GM23338 (cell line): ENCODE results near the gene LRRC4B. TPM values are rescaled to one million over a fixed set of nuclear protein-coding genes. Genes with fewer than 3 reads are reported as not detected.

Experiments used
- ATAC-seq: fragments of 200-7000 bp; cut with Tn5 transposase; 3 replicates; pipeline ENCODE4 v1.9.1; 2020
- DNase-seq: peaks from one replicate; pipeline ENCODE4 v3.0.0-alpha.2; 2015; ENCODE audit warnings: low spot score
- H2AFZ ChIP-seq: fragments of 200-600 bp; sonication (generic); 2 replicates; pipeline ENCODE4 v1.8.0; 2016; ENCODE audit warnings: antibody characterized with exemption, mild to moderate bottlenecking, moderate library complexity
- H3F3A ChIP-seq: fragments of 200-600 bp; sonication (generic); replicated peaks from 2 replicates; pipeline ENCODE4 v1.8.0; 2017; ENCODE audit warnings: antibody characterized with exemption, mixed run types, low read depth
- H3K27ac ChIP-seq: fragments of 200-600 bp; sonication (generic); 2 replicates; pipeline ENCODE4 v1.6.1; 2016; ENCODE audit warnings: low read depth
- H3K27me3 ChIP-seq: fragments of 200-600 bp; sonication (generic); 2 replicates; pipeline ENCODE4 v1.8.0; 2016; ENCODE audit warnings: mild to moderate bottlenecking, mixed run types, moderate library complexity; ENCODE audit not compliant: insufficient read depth
- H3K36me3 ChIP-seq: fragments of 200-600 bp; sonication (generic); 2 replicates; pipeline ENCODE4 v1.8.0; 2016; ENCODE audit warnings: mild to moderate bottlenecking; ENCODE audit not compliant: insufficient read depth
- H3K4me1 ChIP-seq: fragments of 200-600 bp; sonication (generic); 2 replicates; pipeline ENCODE4 v1.8.0; 2016; ENCODE audit warnings: mild to moderate bottlenecking, moderate library complexity; ENCODE audit not compliant: insufficient read depth
- H3K4me2 ChIP-seq: fragments of 200-600 bp; sonication (generic); 2 replicates; pipeline ENCODE4 v1.7.1; 2017; ENCODE audit warnings: mixed run types
- H3K4me3 ChIP-seq: fragments of 200-600 bp; sonication (generic); 2 replicates; pipeline ENCODE4 v1.6.1; 2016; ENCODE audit warnings: mixed run types
- H3K79me2 ChIP-seq: fragments of 200-600 bp; sonication (generic); replicated peaks from 2 replicates; pipeline ENCODE4 v1.8.0; 2017; ENCODE audit warnings: mild to moderate bottlenecking; ENCODE audit not compliant: insufficient read depth
- H3K9me2 ChIP-seq: fragments of 200-600 bp; sonication (generic); 2 replicates; pipeline ENCODE4 v1.8.0; 2017; ENCODE audit not compliant: insufficient read depth
- H4K20me1 ChIP-seq: fragments of 200-600 bp; sonication (generic); replicated peaks from 2 replicates; pipeline ENCODE4 v1.8.0; 2017; ENCODE audit warnings: mild to moderate bottlenecking; ENCODE audit not compliant: insufficient read depth
- H3K27ac Mint-ChIP-seq: 2 replicates; pipeline ENCODE4 v1.8.0; 2020; ENCODE audit warnings: inconsistent platforms, mild to moderate bottlenecking, moderate library complexity, mixed read lengths
- H3K27me3 Mint-ChIP-seq: 3 replicates; pipeline ENCODE4 v1.8.0; 2022; ENCODE audit warnings: low read depth, mild to moderate bottlenecking, moderate library complexity, mixed read lengths, inconsistent platforms; ENCODE audit not compliant: insufficient read depth, poor library complexity
- H3K36me3 Mint-ChIP-seq: 3 replicates; pipeline ENCODE4 v1.8.0; 2021; ENCODE audit warnings: low read depth, mild to moderate bottlenecking, inconsistent platforms, moderate library complexity, mixed read lengths
- H3K4me1 Mint-ChIP-seq: 3 replicates; pipeline ENCODE4 v1.8.0; 2020; ENCODE audit warnings: mild to moderate bottlenecking, inconsistent platforms, mixed read lengths
- H3K4me3 Mint-ChIP-seq: 3 replicates; pipeline ENCODE4 v1.8.0; 2021; ENCODE audit warnings: moderate library complexity, mild to moderate bottlenecking, inconsistent platforms, mixed read lengths
- H3K9me3 Mint-ChIP-seq: 3 replicates; pipeline ENCODE4 v1.8.0; 2020; ENCODE audit warnings: moderate library complexity, mild to moderate bottlenecking, inconsistent platforms, mixed read lengths
- CREB1 ChIP-seq: fragments of 250-450 bp; sonication (Bioruptor Pico); IDR thresholded peaks from 2 replicates; pipeline ENCODE4 v1.5.0; 2020; ENCODE audit warnings: low read depth, mild to moderate bottlenecking, moderate library complexity
- CTCF ChIP-seq, 2 experiments: fragments of 200-600 bp in 1 of 2; sonication (generic) in 1 of 2; conservative IDR thresholded peaks; 2 replicates each; pipeline versions ENCODE4 v1.5.1 to v1.6.1; 2016 to 2017; ENCODE audit warnings: antibody characterized with exemption in 2 of 2, low read depth in 2 of 2, mild to moderate bottlenecking in 2 of 2, moderate library complexity in 1 of 2
- EZH2 ChIP-seq: fragments of 200-600 bp; sonication (generic); IDR thresholded peaks from one replicate; pipeline ENCODE4 v1.8.0; 2017; ENCODE audit warnings: antibody characterized with exemption, mild to moderate bottlenecking, low read depth; ENCODE audit not compliant: unreplicated experiment
- EZH2phosphoT487 ChIP-seq: fragments of 200-600 bp; sonication (generic); IDR thresholded peaks from one replicate; pipeline ENCODE4 v1.8.1; 2018; ENCODE audit warnings: antibody characterized with exemption; ENCODE audit not compliant: unreplicated experiment
- JUNB ChIP-seq: IDR thresholded peaks from one replicate; pipeline ENCODE4 v1.6.1; 2016; ENCODE audit warnings: antibody characterized with exemption; ENCODE audit not compliant: unreplicated experiment
- NANOG ChIP-seq: IDR thresholded peaks from 2 replicates; pipeline ENCODE4 v1.6.1; 2016; ENCODE audit warnings: antibody characterized with exemption, borderline replicate concordance
- POLR2AphosphoS5 ChIP-seq: IDR thresholded peaks from 2 replicates; pipeline ENCODE4 v1.6.1; 2016; ENCODE audit warnings: antibody characterized with exemption, low read depth
- STAT1 ChIP-seq: IDR thresholded peaks from one replicate; pipeline ENCODE4 v1.6.1; 2016; ENCODE audit warnings: antibody characterized with exemption; ENCODE audit not compliant: unreplicated experiment
- polyA plus RNA-seq: library from polyadenylated mRNA; unstranded; fragments of >200 nt; fragmentation: Nextera tagmentation; extraction: Ambion mirVana; gene quantifications from 2 replicates; pipeline ENCODE4 v1.2.1, GENCODE V29; 2016
- total RNA-seq: library from RNA; depleted of rRNA; stranded (reverse); fragments of >200 nt; shearing (Covaris generic); gene quantifications from 2 replicates; pipeline ENCODE4 v1.2.3, GENCODE V29; 2014
- TF ChIP-seq, protein P1 (sequence below): IDR thresholded peaks from 2 replicates; pipeline ENCODE4 v1.6.1; 2016; ENCODE audit warnings: antibody characterized with exemption
- TF ChIP-seq, protein P2 (sequence below): fragments of 250-450 bp; sonication (Bioruptor Pico); IDR thresholded peaks from 2 replicates; pipeline ENCODE4 v1.5.0; 2020; ENCODE audit warnings: mild to moderate bottlenecking, moderate library complexity

Gene LRRC4B
- total and polyA plus RNA-seq, 2 experiments from 2014 or later: 2.0 to 13.2 TPM

DNA sequence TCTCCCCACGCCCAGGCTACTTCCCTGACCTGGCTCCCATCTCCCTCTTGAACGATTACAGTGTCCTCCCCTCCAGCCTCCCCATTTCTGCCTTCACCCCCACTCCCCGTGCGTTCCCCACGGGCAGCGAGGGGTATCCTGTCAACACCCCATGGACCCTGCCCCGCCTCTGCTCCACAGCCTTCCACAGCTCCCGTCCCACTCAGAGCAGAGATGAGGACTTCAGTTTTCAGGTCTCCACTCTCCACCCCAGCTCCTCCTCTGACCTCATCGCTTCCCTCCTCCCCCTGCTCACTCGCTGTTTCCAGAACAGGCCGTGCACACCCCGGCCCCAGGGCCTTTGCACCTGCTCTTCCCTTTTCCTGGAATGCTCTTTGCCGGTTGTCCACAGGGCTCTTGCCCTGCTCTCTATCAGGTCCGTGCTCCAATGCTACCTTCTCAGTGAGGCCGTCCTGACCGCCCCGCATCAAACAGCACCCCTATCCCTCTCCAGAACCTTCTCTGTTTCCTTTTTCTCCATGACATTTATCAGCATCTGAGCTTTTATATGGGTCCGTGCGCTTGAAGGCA, 15.0 kb downstream of the LRRC4B start:
- no peak overlapping the region; the same call in 2 of the 3 replicates for H3K4me3 Mint-ChIP-seq
- Histone ChIP-seq H3K9me2 (no peaks in the 10 kb centered on the region), H3K27ac (no peak overlapping the region), H3K4me1 (peaks cover 3% of the 10 kb centered on the region; the same call in 1 of the 2 replicates), H2AFZ (no peak overlapping the region), H3K79me2 (no peaks in the 10 kb centered on the region), H4K20me1 (no peaks in the 10 kb centered on the region), H3K4me2 (no peak overlapping the region), H3K27me3 (peaks cover 69% of the 10 kb centered on the region), H3K4me3 (no peak overlapping the region), H3K36me3 (no peaks in the 10 kb centered on the region), H3F3A (no peaks in the 10 kb centered on the region)
- H3K27me3 Mint-ChIP-seq: peaks cover 11% of the 10 kb centered on the region
- H3K9me3 Mint-ChIP-seq: peaks cover 88% of the 10 kb centered on the region
- TF ChIP-seq STAT1 (no peak), CTCF (conservative IDR thresholded peaks at IDR 0.05; ENCODE audit: low read depth in 2 of 2) (no peak), EZH2phosphoT487 (no peak)
- peaks cover 35% of the 10 kb centered on the region for H3K36me3 Mint-ChIP-seq
- H3K27ac Mint-ChIP-seq: no peak overlapping the region
- DNase-seq: no peak
- no peaks in the 10 kb centered on the region for H3K4me1 Mint-ChIP-seq
- no peak for ATAC-seq

GRCh38 chr19:50552540-50552939, 15.7 kb downstream of the LRRC4B start:
- DNase-seq: no peak
- Histone ChIP-seq H3K9me2 (no peaks in the 10 kb centered on the region), H3K36me3 (no peaks in the 10 kb centered on the region), H3K27me3 (peaks cover 66% of the 10 kb centered on the region), H4K20me1 (no peaks in the 10 kb centered on the region), H3K27ac (no peak overlapping the region), H3K4me1 (peaks cover 6% of the 10 kb centered on the region), H3K4me2 (no peak overlapping the region), H3K4me3 (no peak overlapping the region), H3K79me2 (no peaks in the 10 kb centered on the region), H3F3A (no peaks in the 10 kb centered on the region), H2AFZ (no peak overlapping the region)
- H3K9me3 Mint-ChIP-seq: peaks cover 86% of the 10 kb centered on the region
- no peak overlapping the region for H3K27ac Mint-ChIP-seq
- no peak for ATAC-seq
- H3K27me3 Mint-ChIP-seq: peaks cover 11% of the 10 kb centered on the region
- no peak overlapping the region for H3K4me3 Mint-ChIP-seq
- H3K36me3 Mint-ChIP-seq: peaks cover 34% of the 10 kb centered on the region
- no peaks in the 10 kb centered on the region for H3K4me1 Mint-ChIP-seq
- no peak for TF ChIP-seq EZH2
- TF ChIP-seq, protein P1, sequence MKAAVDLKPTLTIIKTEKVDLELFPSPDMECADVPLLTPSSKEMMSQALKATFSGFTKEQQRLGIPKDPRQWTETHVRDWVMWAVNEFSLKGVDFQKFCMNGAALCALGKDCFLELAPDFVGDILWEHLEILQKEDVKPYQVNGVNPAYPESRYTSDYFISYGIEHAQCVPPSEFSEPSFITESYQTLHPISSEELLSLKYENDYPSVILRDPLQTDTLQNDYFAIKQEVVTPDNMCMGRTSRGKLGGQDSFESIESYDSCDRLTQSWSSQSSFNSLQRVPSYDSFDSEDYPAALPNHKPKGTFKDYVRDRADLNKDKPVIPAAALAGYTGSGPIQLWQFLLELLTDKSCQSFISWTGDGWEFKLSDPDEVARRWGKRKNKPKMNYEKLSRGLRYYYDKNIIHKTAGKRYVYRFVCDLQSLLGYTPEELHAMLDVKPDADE: no peak
- no peak for TF ChIP-seq STAT1
- TF ChIP-seq CTCF (conservative IDR thresholded peaks at IDR 0.05; ENCODE audit: low read depth in 2 of 2): no peak
- no peak for TF ChIP-seq JUNB
- TF ChIP-seq, protein P2, sequence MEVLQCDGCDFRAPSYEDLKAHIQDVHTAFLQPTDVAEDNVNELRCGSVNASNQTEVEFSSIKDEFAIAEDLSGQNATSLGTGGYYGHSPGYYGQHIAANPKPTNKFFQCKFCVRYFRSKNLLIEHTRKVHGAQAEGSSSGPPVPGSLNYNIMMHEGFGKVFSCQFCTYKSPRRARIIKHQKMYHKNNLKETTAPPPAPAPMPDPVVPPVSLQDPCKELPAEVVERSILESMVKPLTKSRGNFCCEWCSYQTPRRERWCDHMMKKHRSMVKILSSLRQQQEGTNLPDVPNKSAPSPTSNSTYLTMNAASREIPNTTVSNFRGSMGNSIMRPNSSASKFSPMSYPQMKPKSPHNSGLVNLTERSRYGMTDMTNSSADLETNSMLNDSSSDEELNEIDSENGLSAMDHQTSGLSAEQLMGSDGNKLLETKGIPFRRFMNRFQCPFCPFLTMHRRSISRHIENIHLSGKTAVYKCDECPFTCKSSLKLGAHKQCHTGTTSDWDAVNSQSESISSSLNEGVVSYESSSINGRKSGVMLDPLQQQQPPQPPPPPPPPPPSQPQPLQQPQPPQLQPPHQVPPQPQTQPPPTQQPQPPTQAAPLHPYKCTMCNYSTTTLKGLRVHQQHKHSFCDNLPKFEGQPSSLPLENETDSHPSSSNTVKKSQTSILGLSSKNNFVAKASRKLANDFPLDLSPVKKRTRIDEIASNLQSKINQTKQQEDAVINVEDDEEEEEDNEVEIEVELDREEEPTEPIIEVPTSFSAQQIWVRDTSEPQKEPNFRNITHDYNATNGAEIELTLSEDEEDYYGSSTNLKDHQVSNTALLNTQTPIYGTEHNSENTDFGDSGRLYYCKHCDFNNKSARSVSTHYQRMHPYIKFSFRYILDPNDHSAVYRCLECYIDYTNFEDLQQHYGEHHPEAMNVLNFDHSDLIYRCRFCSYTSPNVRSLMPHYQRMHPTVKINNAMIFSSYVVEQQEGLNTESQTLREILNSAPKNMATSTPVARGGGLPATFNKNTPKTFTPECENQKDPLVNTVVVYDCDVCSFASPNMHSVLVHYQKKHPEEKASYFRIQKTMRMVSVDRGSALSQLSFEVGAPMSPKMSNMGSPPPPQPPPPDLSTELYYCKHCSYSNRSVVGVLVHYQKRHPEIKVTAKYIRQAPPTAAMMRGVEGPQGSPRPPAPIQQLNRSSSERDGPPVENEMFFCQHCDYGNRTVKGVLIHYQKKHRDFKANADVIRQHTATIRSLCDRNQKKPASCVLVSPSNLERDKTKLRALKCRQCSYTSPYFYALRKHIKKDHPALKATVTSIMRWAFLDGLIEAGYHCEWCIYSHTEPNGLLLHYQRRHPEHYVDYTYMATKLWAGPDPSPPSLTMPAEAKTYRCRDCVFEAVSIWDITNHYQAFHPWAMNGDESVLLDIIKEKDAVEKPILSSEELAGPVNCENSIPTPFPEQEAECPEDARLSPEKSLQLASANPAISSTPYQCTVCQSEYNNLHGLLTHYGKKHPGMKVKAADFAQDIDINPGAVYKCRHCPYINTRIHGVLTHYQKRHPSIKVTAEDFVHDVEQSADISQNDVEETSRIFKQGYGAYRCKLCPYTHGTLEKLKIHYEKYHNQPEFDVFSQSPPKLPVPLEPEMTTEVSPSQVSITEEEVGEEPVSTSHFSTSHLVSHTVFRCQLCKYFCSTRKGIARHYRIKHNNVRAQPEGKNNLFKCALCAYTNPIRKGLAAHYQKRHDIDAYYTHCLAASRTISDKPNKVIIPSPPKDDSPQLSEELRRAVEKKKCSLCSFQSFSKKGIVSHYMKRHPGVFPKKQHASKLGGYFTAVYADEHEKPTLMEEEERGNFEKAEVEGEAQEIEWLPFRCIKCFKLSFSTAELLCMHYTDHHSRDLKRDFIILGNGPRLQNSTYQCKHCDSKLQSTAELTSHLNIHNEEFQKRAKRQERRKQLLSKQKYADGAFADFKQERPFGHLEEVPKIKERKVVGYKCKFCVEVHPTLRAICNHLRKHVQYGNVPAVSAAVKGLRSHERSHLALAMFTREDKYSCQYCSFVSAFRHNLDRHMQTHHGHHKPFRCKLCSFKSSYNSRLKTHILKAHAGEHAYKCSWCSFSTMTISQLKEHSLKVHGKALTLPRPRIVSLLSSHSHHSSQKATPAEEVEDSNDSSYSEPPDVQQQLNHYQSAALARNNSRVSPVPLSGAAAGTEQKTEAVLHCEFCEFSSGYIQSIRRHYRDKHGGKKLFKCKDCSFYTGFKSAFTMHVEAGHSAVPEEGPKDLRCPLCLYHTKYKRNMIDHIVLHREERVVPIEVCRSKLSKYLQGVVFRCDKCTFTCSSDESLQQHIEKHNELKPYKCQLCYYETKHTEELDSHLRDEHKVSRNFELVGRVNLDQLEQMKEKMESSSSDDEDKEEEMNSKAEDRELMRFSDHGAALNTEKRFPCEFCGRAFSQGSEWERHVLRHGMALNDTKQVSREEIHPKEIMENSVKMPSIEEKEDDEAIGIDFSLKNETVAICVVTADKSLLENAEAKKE (CRISPR knock-in tag): no peak
- TF ChIP-seq NANOG: no peak
- no peak for TF ChIP-seq EZH2phosphoT487
- no peak for TF ChIP-seq POLR2AphosphoS5
- no peak for TF ChIP-seq CREB1
